HCT116 (cell line): ENCODE results near the gene DOCK3. TPM values are rescaled to one million over a fixed set of nuclear protein-coding genes. Genes with fewer than 3 reads are reported as not detected.

Experiments used
- ATAC-seq: fragments of 200-7000 bp; cut with Tn5 transposase; 2 replicates; pipeline ENCODE4 v1.9.1; 2020; ENCODE audit warnings: mild to moderate bottlenecking, moderate library complexity
- BruUV-seq: library from RNA; stranded (reverse); fragments of 400-500 nt; replicated peaks from 2 replicates; lab custom pipeline; 2021; lab: Mats Ljungman, UMichigan
- CTCF ChIA-PET: fragments of 300-600 bp; sonication (Branson Sonifier 250); formaldehyde crosslinking; loops from one replicate; lab custom pipeline; 2021; ENCODE audit warnings: antibody characterized with exemption; lab: Charles Lee
- POLR2A ChIA-PET: fragments of 300-600, 350-600 bp; sonication (Branson Sonifier 250); formaldehyde crosslinking; loops from one replicate; lab custom pipeline; 2021; ENCODE audit warnings: antibody characterized with exemption; lab: Charles Lee
- RAD21 ChIA-PET, 2 experiments: fragments of 300-600 bp; sonication (Branson Sonifier 250); formaldehyde crosslinking; loops; one replicate each; lab custom pipeline; 2023; ENCODE audit warnings: low total read pairs in 2 of 2; ENCODE audit not compliant: uncharacterized antibody in 2 of 2, unreplicated experiment in 2 of 2, low non-redundant PET in 1 of 2; lab: Charles Lee
- DNase-seq: peaks from one replicate; pipeline ENCODE4 v3.0.0-alpha.2; 2010; ENCODE audit warnings: low read depth, low spot score
- H2AFZ ChIP-seq: fragments of 200-600 bp; shearing (Covaris generic), sonication (generic); 2 replicates; pipeline ENCODE4 v1.6.1; 2017; ENCODE audit warnings: low read depth, mixed run types, mixed read lengths, antibody characterized with exemption, low read length; ENCODE audit not compliant: poor library complexity, severe bottlenecking
- H3K27ac ChIP-seq: 2 replicates; pipeline ENCODE4 v1.5.1; 2012; ENCODE audit warnings: low read depth, low read length
- H3K27me3 ChIP-seq: fragments of 200-600 bp; sonication (generic); 2 replicates; pipeline ENCODE4 v1.6.1; 2016; ENCODE audit warnings: mixed run types, low read length, mixed read lengths; ENCODE audit not compliant: insufficient read depth
- H3K36me3 ChIP-seq, 2 experiments: fragments of 200-500 bp in 1 of 2; fragments of 200-600 bp in 1 of 2; sonication (Bioruptor generic) in 1 of 2; sonication (generic) in 1 of 2; 2 replicates each; pipeline versions ENCODE4 v1.5.1 to v1.6.1; 2014 to 2016; ENCODE audit warnings: low read length in 2 of 2, inconsistent platforms in 1 of 2, mixed read lengths in 1 of 2, mixed run types in 1 of 2; ENCODE audit not compliant: insufficient read depth in 2 of 2, control insufficient read depth in 1 of 2
- H3K4me1 ChIP-seq, 2 experiments: fragments of 200-600 bp in 1 of 2; sonication (generic) in 1 of 2; 2 replicates each; pipeline versions ENCODE4 v1.5.1 to v1.6.1; 2012 to 2017; ENCODE audit warnings: low read length in 2 of 2, inconsistent platforms in 1 of 2, mild to moderate bottlenecking in 1 of 2, mixed read lengths in 1 of 2, mixed run types in 1 of 2, moderate library complexity in 1 of 2; ENCODE audit not compliant: insufficient read depth in 2 of 2, control insufficient read depth in 1 of 2
- H3K4me2 ChIP-seq: fragments of 200-600 bp; sonication (generic); 2 replicates; pipeline ENCODE4 v1.6.1; 2017; ENCODE audit warnings: mixed run types, low read length, mixed read lengths
- H3K4me3 ChIP-seq, 2 experiments: fragments of 200-600 bp in 1 of 2; sonication (generic) in 1 of 2; replicated peaks in 1 of 2; 2 replicates each; pipeline ENCODE4 v1.5.1; 2011 to 2016; ENCODE audit warnings: low read length in 2 of 2, control low read depth in 1 of 2, low read depth in 1 of 2, mild to moderate bottlenecking in 1 of 2, mixed read lengths in 1 of 2, mixed run types in 1 of 2
- H3K79me2 ChIP-seq: fragments of 200-600 bp; sonication (generic); 2 replicates; pipeline ENCODE4 v1.6.1; 2017; ENCODE audit warnings: mild to moderate bottlenecking, mixed run types, low read length, moderate library complexity, mixed read lengths; ENCODE audit not compliant: insufficient read depth
- H3K9ac ChIP-seq: fragments of 200-600 bp; sonication (generic); 2 replicates; pipeline ENCODE4 v1.6.1; 2016; ENCODE audit warnings: low read length, mixed read lengths
- H3K9me2 ChIP-seq: fragments of 200-600 bp; sonication (generic), shearing (Covaris generic); 2 replicates; pipeline ENCODE4 v1.6.1; 2017; ENCODE audit warnings: mixed run types, mild to moderate bottlenecking, moderate library complexity; ENCODE audit not compliant: insufficient read depth
- H3K9me3 ChIP-seq, 2 experiments: fragments of 200-500 bp in 1 of 2; fragments of 200-600 bp in 1 of 2; sonication (Bioruptor generic) in 1 of 2; sonication (generic) in 1 of 2; 2 replicates each; pipeline ENCODE4 v1.6.1; 2014 to 2017; ENCODE audit warnings: low read length in 2 of 2, mixed read lengths in 2 of 2, inconsistent platforms in 1 of 2, low read depth in 1 of 2, mild to moderate bottlenecking in 1 of 2, mixed run types in 1 of 2, moderate library complexity in 1 of 2; ENCODE audit not compliant: control insufficient read depth in 1 of 2, insufficient read depth in 1 of 2
- H4K20me1 ChIP-seq: fragments of 200-600 bp; sonication (generic), shearing (Covaris generic); 2 replicates; pipeline ENCODE4 v1.6.1; 2017; ENCODE audit warnings: mixed run types, mild to moderate bottlenecking, moderate library complexity; ENCODE audit not compliant: insufficient read depth
- CBX3 ChIP-seq: IDR thresholded peaks from 2 replicates; pipeline ENCODE4 v1.6.1; 2012; ENCODE audit warnings: low read depth
- CTCF ChIP-seq, 3 experiments: fragments of 200-600 bp in 1 of 3; sonication (generic) in 1 of 3; IDR thresholded peaks in 2 of 3; conservative IDR thresholded peaks in 1 of 3; 2 replicates each; pipeline ENCODE4 v1.5.1; 2012 to 2017; ENCODE audit warnings: low read depth in 2 of 3, low read length in 2 of 3, antibody characterized with exemption in 1 of 3, borderline replicate concordance in 1 of 3, control low read depth in 1 of 3, mild to moderate bottlenecking in 1 of 3, mixed read lengths in 1 of 3, mixed run types in 1 of 3, moderate library complexity in 1 of 3; ENCODE audit not compliant: insufficient read depth in 1 of 3
- ELF1 ChIP-seq: IDR thresholded peaks from 2 replicates; pipeline ENCODE4 v1.6.1; 2012; ENCODE audit warnings: low read depth, borderline replicate concordance
- EZH2 ChIP-seq: fragments of 200-600 bp; sonication (generic); IDR thresholded peaks from 2 replicates; pipeline ENCODE4 v1.6.1; 2017; ENCODE audit warnings: antibody characterized with exemption, mixed run types
- EZH2phosphoT487 ChIP-seq: fragments of 200-600 bp; IDR thresholded peaks from 2 replicates; pipeline ENCODE4 v1.6.1; 2018; ENCODE audit warnings: antibody characterized with exemption, borderline replicate concordance
- FOSL1 ChIP-seq: IDR thresholded peaks from 2 replicates; pipeline ENCODE4 v1.6.1; 2012; ENCODE audit warnings: low read depth
- JUND ChIP-seq: IDR thresholded peaks from 2 replicates; pipeline ENCODE4 v1.6.1; 2012
- MAX ChIP-seq: IDR thresholded peaks from 2 replicates; pipeline ENCODE4 v1.6.1; 2012
- POLR2A ChIP-seq: IDR thresholded peaks from 2 replicates; pipeline ENCODE4 v1.7.0; 2011; ENCODE audit warnings: borderline replicate concordance; ENCODE audit not compliant: insufficient read depth, insufficient read length; ENCODE audit errors: extremely low read depth
- POLR2AphosphoS5 ChIP-seq: IDR thresholded peaks from 2 replicates; pipeline ENCODE4 v1.6.1; 2011; ENCODE audit warnings: mild to moderate bottlenecking, low read depth, low read length, moderate library complexity
- SP1 ChIP-seq: IDR thresholded peaks from 2 replicates; pipeline ENCODE4 v1.6.1; 2012; ENCODE audit warnings: low read depth
- SRF ChIP-seq: IDR thresholded peaks from 2 replicates; pipeline ENCODE4 v1.6.1; 2012; ENCODE audit warnings: low read depth
- ZFX ChIP-seq: fragments of 450-650 bp; IDR thresholded peaks from 2 replicates; pipeline ENCODE4 v1.6.1; 2017
- ZNF274 ChIP-seq: fragments of 200-500 bp; sonication (Bioruptor generic); IDR thresholded peaks from 2 replicates; pipeline ENCODE4 v1.6.1; 2014; ENCODE audit warnings: mild to moderate bottlenecking, low read depth, low read length, inconsistent platforms
- intact Hi-C: fragments of 100-400 bp; cut with micrococcal nuclease; formaldehyde crosslinking; loops from 2 replicates; pipeline ENCODE4 v1.10.0; 2022
- total RNA-seq: library from RNA; stranded (reverse); gene quantifications from one replicate; pipeline ENCODE4 v1.2.1, GENCODE V29; 2021; ENCODE audit not compliant: unreplicated experiment

The DOCK3 gene
- total RNA-seq, 1 experiment from 2014 or later, result 4.2 TPM

GRCh38 chr3:50819882-50820281, 145.2 kb downstream of the DOCK3 start:
- no peak for DNase-seq
- H3K9me3 ChIP-seq, result no peaks in the 10 kb centered on the region
- H3K27ac ChIP-seq, result no peak overlapping the region
- ChIA-PET POLR2A (no interaction called here), CTCF (no interaction called here), RAD21 (no interaction called here)
- BruUV-seq, result no TSS peak
- H3K4me3 ChIP-seq, result no peak overlapping the region
- H4K20me1 ChIP-seq, result no peaks in the 10 kb centered on the region
- H3K4me2 ChIP-seq, result no peak overlapping the region
- H3K27me3 ChIP-seq, result no peaks in the 10 kb centered on the region
- H3K4me1 ChIP-seq, result peaks cover 6 to 10% of the 10 kb centered on the region in 2 experiments; a peak in 3 of 4 replicates
- H3K79me2 ChIP-seq, result no peaks in the 10 kb centered on the region
- H2AFZ ChIP-seq, result no peak overlapping the region
- H3K9ac ChIP-seq, result no peak overlapping the region
- H3K9me2 ChIP-seq, result no peaks in the 10 kb centered on the region
- TF ChIP-seq CTCF (IDR thresholded peaks at IDR 0.05 in 2 of 3, conservative IDR thresholded peaks at IDR 0.05 in 1 of 3; ENCODE audit: borderline replicate concordance in 1 of 3, insufficient read depth in 1 of 3, low read depth in 2 of 3, low read length in 2 of 3) (no peak), CBX3 (no peak), SP1 (no peak), ZNF274 (no peak), JUND (no peak), ZFX (no peak), FOSL1 (no peak), EZH2 (no peak), SRF (no peak), POLR2A (no peak), POLR2AphosphoS5 (no peak), ELF1 (no peak), EZH2phosphoT487 (no peak), MAX (no peak)
- TF ChIP-seq, all 23 proteins: peak for 0
- no peaks in the 10 kb centered on the region for H3K36me3 ChIP-seq
- intact Hi-C loops, result no loop called here
- ATAC-seq, result no peak
